ENCODE data around the gene BRD4.
"Not testable (repeated sequence)": the region's sequence is repeated elsewhere in the genome, so short reads cannot be mapped to it uniquely, and the experiment has no call there.

BRD4 gene

DNA sequence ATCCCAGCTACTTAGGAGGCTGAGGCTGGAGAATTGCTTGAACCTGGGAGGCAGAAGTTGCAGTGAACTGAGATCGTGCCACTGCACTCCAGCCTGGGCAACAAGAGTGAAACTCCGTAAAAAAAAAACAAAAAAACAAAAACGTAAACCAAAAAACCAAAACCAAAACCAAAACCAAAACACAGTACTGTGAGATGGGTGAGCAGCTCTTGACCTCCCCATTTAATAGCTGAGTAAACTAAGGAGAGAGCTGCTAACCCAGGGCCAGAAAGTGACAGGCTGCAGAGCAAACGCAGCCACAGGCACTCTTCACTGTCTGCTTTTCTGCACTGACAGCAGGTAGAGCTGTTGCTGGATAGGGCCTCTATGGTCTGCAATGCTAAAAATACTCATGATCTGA, 27.7 kb upstream of the BRD4 start:
- not testable (repeated sequence) for DNase-seq (ENCODE audit: low spot score)

DNA sequence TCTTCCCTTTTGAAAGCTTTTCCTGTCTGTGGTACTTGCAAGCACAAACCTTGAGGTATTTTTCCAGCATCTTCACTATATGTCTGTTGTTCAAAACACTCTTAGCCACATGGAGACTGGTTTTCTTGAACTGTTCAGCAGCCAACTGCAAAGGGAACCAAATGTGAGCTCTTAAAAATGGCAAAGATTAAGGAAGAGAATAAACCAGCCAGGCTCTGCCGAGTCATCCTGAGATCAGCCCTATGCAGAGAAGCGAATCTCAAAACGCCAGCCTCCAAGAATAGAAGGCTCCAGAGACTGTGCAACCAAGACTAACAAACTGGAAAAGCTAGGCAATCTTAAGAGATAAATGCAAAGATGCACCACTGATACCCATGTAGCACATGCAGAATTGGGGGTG, 26.6 kb upstream of the BRD4 start:
- no peak for DNase-seq (ENCODE audit: low spot score)

DNA sequence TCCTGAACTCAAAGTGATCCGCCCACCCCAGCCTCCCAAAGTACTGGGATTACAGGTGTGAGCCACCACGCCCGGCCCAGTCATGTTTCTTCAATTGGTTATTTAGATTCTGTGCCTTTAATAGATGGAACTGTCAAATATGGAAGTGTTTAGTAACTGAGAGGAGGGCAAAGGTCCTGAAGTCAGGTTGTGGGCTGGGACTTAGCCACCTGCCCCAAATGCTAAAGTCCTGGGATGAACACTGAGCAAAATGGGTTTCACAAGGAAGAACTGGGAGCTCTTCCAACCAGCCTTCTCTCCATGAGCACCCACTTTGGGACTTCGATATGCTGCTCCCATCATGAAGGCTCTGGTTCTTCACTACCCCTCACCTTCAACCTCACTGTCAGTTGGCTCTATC, 25.6 kb upstream of the BRD4 start:
- DNase-seq (ENCODE audit: low spot score): no peak

DNA sequence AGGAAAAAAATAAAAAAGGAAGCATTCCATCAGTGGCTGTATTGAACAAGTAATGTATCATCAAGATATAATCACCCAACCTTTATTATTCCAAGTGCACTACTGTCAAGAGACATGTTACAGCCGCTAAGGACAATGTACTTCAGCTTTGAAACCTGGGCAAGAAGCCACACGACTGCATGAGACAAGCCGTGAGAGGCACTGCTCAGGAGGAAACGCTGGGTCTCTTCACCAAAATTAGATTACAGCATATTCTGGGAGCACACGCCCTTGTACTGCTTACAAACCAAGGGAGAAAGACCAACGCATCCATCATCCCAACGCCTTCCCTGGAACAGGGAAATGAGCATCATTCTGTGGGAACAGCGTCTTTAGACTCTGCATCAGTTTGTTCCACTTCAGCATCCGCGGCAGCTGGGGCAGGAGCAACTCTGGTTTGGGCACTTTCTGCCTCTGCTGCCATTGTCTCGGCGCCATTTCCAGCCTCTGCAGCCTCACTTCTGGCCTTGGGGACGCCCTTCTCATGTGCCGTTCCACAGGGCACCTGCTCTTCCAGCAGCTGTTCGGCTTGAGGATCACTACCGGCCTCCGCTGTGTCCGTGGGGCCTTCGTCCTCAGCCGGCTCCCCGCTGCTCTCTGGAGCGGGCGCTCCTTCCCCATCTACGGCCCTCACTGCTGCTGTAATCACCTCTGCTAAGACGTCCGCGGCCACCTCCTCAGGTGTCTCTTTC, 22.4 kb upstream of the BRD4 start:
- no peak for DNase-seq (ENCODE audit: low spot score)

DNA sequence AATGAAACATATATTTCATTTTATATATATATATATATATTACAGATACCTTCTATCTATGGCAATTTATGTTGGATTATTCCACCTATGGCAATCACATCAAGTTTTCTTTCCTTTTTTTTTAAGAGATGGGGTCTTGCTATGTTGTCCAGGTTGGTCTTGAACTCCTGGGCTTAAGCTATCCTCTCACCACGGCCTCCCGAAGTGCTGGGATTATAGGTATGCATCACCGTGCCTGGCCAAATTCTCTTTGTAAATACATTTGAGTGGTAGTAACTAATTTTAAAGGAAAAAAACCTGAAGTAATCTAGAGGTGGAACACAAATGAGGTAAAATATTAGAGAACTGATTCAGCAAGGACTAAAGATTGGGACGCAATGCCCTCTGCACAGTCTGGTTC, 21.6 kb upstream of the BRD4 start:
- DNase-seq (ENCODE audit: low spot score): no peak

DNA sequence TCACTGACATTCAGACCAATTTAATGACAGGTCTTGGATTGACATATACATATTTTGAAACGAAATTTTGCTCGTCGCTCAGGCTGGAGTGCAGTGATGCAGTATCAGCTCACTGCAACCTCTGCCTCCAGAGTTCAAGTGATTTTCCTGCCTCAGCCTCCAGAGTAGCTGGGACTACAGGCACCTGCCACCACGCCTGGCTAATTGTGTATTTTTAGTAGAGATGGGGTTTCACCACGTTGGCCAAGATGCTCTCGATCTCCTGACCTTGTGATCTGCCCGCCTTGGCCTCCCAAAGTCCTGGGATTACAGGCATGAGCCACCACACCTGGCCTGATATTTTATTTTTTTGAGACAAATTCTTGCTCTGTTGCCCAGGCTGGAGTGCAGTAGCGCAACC, 20.2 kb upstream of the BRD4 start:
- DNase-seq (ENCODE audit: low spot score): not testable (repeated sequence)

DNA sequence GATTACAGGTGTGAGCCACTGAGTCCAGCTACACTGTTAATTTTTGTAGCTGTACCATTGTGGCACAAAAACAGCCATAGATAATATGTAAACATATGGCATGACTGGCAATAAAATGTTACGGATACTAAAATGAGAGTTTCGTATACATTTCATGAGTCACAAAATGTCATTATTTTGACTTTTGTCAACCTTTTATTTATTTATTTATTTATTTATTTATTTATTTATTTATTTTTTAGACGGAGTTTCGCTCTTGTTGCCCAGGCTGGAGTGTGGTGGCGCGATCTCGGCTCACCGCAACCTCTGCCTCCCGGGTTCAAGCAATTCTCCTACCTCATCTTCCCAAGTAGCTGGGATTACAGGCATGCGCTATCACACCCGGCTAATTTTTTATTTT, 9.0 kb upstream of the BRD4 start:
- DNase-seq (ENCODE audit: low spot score): not testable (repeated sequence)

DNA sequence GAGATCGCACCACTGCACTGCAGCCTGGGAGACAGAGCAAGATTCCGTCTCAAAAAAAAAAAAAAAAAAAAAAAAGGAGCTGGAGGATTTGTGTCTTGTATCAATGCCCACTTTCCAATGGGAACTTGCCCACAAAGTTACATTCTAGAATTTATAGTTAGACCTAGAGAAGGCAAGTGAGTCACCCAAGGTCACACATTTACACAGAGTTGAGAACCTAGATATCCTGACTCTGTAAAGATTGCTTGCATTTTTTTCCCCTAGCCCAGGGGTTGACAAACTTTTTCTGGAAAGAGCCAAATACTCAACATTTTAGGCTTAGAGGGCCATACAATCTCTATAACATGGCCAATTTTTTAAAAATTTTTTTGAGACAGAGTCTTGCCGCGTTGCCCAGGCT, 7.7 kb upstream of the BRD4 start:
- DNase-seq (ENCODE audit: low spot score): no peak

DNA sequence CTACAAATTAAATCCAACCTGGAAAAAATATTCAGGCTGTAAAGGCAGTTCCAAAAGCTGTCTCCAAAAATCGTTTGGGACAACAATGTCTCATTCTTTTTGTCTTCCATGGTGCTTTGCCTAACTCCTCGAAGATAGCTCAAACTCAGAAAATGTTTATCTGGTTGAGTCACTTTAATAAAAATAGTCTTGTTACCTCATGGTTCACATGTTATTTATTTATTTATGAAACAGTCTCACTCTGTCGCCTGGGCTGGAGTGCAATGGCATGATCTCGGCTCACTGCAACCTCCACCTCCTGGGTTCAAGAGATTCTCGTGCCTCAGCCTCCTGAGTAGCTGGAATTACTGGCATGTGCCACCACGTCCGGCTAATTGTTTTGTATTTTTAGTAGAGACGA, 4.9 kb upstream of the BRD4 start:
- DNase-seq (ENCODE audit: low spot score): peak; percentile 48

DNA sequence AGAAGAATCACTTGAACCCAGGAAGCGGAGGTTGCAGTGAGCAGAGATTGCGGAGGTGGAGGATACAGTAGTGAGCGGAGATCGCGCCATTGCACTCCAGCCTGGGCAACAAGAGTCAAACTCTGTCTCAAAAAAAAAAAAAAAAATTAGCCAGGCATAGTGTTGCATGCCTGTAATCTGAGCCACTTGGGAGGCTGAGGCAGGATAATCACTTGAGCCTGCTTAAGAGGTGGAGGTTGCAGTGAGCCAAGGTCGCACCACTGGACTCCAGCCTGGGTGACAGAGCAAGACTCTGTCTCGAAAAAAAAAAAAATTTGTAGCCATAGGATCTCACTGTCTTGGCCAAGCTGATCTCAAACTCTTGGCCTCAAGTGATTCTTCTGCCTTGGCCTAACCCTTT, 3.7 kb upstream of the BRD4 start:
- DNase-seq (ENCODE audit: low spot score): not testable (repeated sequence)

DNA sequence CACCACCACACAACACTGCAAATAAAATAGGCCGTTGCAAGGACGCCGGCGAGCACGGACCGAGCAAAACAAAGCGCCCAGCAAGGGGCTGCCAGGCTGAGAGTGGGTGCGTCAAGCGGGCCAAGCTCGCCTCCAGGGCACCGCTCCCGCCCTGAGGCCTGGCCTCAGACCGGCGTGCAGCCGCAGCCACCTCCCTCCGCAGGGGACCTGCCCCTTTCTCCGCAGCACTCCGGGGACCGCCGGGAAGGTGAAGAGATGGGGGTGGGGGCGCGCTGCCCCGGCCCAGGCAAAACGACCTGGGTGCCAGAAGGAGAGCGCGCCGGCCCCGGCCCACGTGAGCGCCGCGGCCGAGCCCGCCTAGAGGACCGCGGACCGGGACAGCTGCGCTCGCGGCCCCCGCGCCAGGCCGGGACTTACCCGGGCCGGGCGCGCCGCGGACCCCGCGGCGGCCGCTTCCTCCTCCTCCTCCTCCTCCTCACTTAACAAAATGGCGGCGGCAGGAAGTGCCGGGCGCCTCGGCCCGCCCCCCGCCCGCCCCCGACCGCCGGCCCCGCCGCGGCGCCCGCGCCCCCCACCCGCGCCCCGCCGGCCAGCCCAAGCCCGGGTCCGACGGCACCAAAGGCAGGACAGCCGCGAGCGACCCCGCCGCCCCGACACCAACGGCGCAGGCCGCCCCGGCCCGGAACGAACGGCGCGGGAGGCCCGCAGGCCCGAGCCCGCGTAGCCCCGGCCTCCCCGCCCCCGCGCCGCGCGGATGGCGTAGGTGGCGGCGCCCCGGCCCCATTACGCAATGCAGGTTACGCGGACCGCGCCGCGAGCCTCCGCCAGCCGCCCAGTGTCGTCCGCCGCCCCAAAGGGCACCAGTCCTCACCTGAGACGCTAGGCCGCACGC, 674 bp downstream of the BRD4 start:
- peak; percentile 54 for DNase-seq (ENCODE audit: low spot score)

DNA sequence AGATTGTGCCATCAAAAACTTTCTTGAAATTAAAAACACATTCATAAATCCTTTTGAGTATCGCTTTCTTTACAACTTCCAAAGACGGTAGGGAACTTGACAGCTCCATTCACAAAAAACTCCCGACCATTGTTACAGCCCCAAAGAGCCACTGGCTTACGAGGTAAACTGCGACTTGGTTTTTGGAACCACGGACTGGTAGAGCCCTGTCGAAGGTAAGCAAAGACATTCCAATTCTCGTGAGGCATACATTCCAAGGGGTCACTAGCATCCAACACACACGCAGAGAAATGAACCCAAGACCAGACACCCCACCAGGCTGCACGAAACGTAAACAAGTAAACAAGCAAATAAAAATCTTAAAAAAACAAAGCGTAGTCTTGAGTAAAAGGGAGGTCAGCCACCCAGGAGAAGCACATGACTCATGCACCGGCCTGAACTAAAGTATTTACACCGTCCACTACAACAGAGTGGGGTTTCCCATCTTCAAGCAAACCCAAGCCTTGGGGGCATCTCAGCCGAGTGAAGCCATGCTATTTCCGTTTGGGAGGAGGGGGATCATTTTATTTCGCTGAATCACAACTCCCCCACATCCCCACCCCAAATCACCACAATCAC, 1.4 kb downstream of the BRD4 start:
- DNase-seq (ENCODE audit: low spot score): peak; percentile 84

DNA sequence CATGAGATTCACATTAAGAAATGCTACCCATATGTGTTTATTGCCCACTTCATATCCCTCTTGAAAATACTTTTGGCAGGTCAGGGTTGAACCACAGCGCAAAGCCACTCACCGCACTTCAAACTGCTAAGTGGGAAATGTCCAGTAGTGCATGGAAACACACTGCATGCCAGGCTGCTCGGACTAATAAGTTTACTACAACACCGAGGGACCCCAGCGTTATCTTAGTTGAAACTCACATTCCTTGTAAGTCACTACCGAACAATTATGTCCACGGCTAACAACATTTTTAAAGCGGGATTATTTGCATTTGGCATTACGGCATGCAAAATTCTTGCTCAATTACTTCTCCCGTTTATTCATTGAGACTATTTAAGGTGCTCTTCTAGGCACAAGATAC, 4.0 kb downstream of the BRD4 start:
- peak; percentile 41 for DNase-seq (ENCODE audit: low spot score)

DNA sequence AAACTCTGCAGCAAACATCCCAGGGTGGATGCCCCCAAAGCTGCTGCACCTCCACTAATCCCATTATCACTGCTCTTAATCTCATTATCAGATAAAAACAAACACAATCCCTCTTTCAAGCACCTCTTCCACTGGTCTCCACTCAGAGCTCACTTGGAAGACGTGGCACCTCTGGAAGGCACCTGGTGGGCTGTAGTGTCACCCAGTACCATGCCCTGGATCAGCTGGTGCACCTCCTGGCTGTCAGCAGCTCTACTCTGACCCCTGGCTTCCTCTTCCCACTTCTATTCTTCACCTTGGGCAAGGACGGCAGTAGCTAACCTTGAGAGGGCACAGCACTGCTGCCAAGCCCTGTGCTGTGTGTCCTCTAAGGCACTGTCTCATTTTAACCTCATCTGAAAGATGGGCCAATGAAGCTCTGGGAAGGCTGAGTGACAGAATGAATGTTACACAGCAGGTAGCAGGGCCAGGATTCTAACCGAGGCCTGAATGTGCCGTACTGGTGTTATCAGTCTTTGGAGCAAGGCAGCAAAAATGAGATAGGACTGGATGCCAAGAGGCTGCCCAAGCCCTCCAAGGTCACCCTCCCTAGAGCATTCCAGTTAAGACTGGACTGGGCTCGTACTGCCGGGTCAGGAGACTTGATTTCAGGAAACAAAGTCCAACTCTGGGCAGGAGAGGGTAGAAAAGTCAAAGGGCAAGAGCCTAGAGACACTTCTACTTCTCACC, 7.4 kb downstream of the BRD4 start:
- DNase-seq (ENCODE audit: low spot score): no peak

DNA sequence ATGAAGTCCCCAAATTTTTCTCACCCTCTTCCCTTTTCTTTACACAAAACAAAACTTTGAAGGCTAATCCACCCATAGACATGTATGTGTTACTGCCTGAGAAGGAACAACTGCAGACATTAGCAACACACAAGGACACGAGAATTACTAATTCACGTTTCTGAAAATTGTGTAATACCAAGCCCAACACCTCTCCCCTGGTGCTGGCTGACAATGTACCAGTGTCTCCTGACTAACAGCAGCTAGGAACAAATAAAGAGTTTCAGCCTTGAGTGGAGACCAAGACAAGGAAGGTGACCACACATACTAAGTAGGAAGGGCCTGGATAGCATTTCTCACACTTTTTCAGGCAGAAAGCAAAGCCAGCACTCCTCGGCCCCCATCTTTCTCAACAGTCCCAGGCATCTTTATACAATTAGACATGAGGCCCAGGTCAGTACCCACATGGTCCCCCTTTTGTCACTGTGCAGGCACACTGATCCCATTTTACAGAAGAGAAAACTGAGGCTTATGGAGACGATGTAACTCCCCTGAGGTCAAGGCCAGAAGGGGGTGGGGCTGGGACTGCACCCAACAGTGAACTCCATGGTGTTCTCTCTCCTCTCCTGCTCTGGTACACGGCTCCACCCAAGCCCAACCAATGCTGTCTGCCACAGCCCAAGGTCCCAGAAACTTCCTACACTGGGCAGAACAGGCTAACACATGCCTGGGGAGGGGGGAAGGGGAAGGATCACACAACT, 8.7 kb downstream of the BRD4 start:
- peak; percentile 52 for DNase-seq (ENCODE audit: low spot score)

DNA sequence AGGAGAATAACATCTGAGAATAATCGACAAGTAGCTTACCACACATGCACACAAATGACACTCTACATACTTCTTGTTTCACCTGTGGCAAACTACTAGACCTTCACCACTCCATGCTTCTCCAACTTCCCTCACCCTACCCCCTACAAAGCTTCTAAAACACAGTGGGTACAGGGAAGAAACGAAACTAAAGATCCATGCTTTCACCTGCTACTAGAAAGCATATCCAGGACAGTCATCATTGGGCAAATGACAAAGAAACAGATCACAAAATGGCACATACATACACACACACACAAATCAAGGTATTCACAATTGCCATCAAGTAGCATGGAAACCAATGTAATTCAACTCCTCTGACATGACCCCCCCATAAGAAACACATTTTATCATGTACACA, 10.6 kb downstream of the BRD4 start:
- DNase-seq (ENCODE audit: low spot score): no peak

DNA sequence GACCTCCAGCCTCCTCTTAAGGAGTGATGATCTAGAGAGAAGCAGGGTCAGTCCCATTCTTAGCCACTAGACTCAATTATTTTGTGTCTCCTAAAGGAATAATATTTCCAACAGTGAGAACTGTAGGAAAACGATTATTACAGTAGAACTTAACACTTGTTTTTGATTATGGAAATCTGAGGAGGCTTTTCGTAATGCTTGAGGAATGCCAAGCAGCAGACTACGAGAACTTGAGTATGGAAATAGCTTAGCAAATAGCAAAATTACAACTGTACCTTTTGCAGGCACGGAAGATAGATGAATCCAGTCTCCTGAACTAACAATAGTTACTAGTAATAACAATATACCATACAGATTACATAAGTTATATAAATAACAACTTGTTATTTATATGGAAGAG, 12.2 kb downstream of the BRD4 start:
- DNase-seq (ENCODE audit: low spot score): no peak

DNA sequence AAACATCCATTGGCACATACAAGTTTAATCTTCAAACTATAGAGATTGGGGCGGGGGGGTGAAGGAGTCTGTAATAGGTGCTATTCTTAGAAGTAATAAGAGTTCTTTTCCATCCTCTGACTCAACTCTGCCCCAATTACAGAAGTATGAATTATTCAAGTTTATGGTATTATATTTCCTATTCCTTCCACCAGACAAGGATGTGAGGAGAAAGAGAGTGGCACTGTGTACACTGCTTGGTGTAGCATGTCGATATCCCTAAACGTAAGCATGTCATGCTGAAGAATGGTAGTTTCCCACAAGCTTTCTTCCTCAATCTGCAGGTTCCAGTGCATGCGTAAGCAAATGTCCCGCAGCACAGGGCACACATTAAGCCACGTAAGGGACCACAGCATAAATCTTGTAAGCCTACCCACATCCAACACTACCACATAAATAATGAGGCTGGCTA, 14.1 kb downstream of the BRD4 start:
- peak; percentile 76 for DNase-seq (ENCODE audit: low spot score)

DNA sequence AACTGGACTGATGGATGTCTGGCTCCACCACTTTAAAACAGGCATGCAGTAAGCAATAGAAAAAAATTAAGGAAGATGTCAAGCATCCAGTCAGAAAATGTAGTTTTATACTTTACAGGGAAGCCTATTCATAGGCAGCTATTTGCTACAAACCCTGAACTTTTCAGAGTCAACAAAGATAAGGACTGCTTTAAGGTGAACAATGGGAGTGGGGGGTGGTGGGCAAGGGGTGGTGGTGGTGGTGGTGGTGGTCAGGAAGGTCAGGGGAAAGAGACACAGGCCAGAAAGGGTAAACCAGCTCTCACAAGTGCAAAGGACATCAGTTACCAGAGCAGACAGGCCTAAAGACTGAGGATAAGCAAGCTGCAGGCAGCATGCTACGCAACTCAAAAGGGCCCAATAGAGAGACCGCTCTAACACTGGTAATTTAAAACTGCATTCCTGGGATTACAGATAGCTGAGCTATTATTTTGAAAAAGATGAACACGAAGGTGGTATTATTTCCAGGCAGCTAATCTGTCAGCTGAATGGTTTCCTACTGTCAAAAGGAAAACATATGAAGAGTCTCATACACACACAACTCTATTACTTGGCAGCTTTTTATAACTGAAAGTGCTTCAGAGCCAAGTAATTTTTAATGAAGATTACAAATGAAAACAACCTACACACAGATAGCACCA, 14.8 kb downstream of the BRD4 start:
- no peak for DNase-seq (ENCODE audit: low spot score)

DNA sequence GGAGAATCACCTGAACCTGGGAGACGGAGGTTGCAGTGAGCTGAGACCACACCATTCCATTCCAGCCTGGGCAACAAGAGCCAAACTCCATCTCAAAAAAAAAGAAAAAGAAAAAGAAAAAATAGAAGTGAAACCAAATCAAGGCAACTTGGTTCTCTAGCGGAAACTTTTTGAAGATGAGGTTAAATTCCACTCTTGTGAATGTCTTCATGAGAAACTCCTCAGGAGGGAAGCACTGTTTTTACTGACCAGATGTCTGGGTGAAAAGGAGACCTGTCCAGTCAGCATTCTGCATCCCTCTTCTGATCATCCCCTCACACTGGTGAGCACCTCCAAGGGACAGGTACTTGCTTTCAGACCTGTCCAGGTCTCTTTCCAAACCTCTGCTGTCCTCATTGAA, 15.8 kb downstream of the BRD4 start:
- DNase-seq (ENCODE audit: low spot score): no peak

DNA sequence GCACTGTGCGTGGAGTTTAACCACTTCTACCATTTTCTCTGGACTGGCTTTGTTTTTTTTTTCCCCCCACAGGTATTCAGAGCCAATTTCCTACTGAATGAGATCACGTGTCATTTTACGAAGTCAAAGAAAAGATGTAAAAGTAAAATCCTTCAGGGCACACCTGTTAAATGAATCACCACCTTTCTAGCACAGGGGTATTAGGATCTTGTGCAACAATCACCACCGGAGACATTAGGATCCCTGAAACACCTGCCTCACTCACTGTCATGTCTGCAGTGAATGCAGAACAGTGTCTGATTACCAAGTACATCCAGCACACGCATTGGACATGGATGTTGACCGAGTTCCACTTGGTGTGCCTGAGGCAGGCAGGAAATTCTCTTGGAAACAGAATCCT, 17.2 kb downstream of the BRD4 start:
- peak; percentile 29 for DNase-seq (ENCODE audit: low spot score)
